Neural progenitor cell (in vitro differentiated cells): ENCODE results near the gene TOMM40L. TPM values are rescaled to one million over a fixed set of nuclear protein-coding genes. Genes with fewer than 3 reads are reported as not detected.

Source experiments
- DNase-seq: peaks from one replicate; pipeline ENCODE4 v3.0.0-alpha.2; 2016; ENCODE audit warnings: low spot score
- H2AFZ ChIP-seq: fragments of 200-600 bp; sonication (generic); replicated peaks from 2 replicates; pipeline ENCODE4 v1.6.1; 2016; ENCODE audit warnings: antibody characterized with exemption
- H3F3A ChIP-seq: fragments of 200-600 bp; sonication (generic); 2 replicates; pipeline ENCODE4 v1.6.1; 2016; ENCODE audit warnings: antibody characterized with exemption, low read depth
- H3K27ac ChIP-seq: fragments of 200-600 bp; sonication (generic); 2 replicates; pipeline ENCODE4 v1.5.1; 2016; ENCODE audit warnings: mild to moderate bottlenecking
- H3K27me3 ChIP-seq: fragments of 200-600 bp; sonication (generic); 2 replicates; pipeline ENCODE4 v1.6.1; 2016; ENCODE audit warnings: mild to moderate bottlenecking, moderate library complexity
- H3K36me3 ChIP-seq: fragments of 200-600 bp; sonication (generic); 2 replicates; pipeline ENCODE4 v1.5.1; 2016
- H3K4me1 ChIP-seq: fragments of 200-600 bp; sonication (generic); 2 replicates; pipeline ENCODE4 v1.6.1; 2016; ENCODE audit warnings: mixed run types
- H3K4me2 ChIP-seq: fragments of 200-600 bp; sonication (generic); 2 replicates; pipeline ENCODE4 v1.6.1; 2016
- H3K4me3 ChIP-seq: fragments of 200-600 bp; sonication (generic); 2 replicates; pipeline ENCODE4 v1.5.1; 2016
- H3K79me2 ChIP-seq: fragments of 200-600 bp; sonication (generic); 2 replicates; pipeline ENCODE4 v1.6.1; 2016; ENCODE audit warnings: low read depth
- H3K9ac ChIP-seq: fragments of 200-600 bp; sonication (generic); 2 replicates; pipeline ENCODE4 v1.6.1; 2016
- H3K9me3 ChIP-seq: fragments of 200-600 bp; sonication (generic); 2 replicates; pipeline ENCODE4 v1.5.1; 2016; ENCODE audit warnings: low read depth
- H4K20me1 ChIP-seq: fragments of 200-600 bp; sonication (generic); 2 replicates; pipeline ENCODE4 v1.6.1; 2016; ENCODE audit warnings: low read depth
- H3K27ac Mint-ChIP-seq: 3 replicates; pipeline ENCODE4 v1.8.0; 2021; ENCODE audit warnings: mixed read lengths
- H3K27me3 Mint-ChIP-seq: 2 replicates; pipeline ENCODE4 v1.8.0; 2022; ENCODE audit warnings: low read depth, mild to moderate bottlenecking, inconsistent platforms, moderate library complexity, mixed read lengths; ENCODE audit not compliant: insufficient read depth
- H3K36me3 Mint-ChIP-seq: 3 replicates; pipeline ENCODE4 v1.8.0; 2021; ENCODE audit warnings: mixed read lengths
- H3K4me1 Mint-ChIP-seq: 3 replicates; pipeline ENCODE4 v1.8.0; 2021; ENCODE audit warnings: mixed read lengths
- H3K4me3 Mint-ChIP-seq: 3 replicates; pipeline ENCODE4 v1.8.0; 2021; ENCODE audit warnings: mild to moderate bottlenecking, moderate library complexity, mixed read lengths
- H3K9me3 Mint-ChIP-seq: 3 replicates; pipeline ENCODE4 v1.8.0; 2020; ENCODE audit warnings: mixed read lengths
- CTCF ChIP-seq: fragments of 200-600 bp; sonication (generic); IDR thresholded peaks from 2 replicates; pipeline ENCODE4 v1.5.1; 2017; ENCODE audit warnings: antibody characterized with exemption, mild to moderate bottlenecking
- EZH2 ChIP-seq: fragments of 200-600 bp; sonication (generic); IDR thresholded peaks from 2 replicates; pipeline ENCODE4 v1.6.1; 2017; ENCODE audit warnings: antibody characterized with exemption, mild to moderate bottlenecking, moderate library complexity
- EZH2phosphoT487 ChIP-seq: fragments of 200-600 bp; sonication (generic); IDR thresholded peaks from 2 replicates; pipeline ENCODE4 v1.6.1; 2017; ENCODE audit warnings: antibody characterized with exemption
- total RNA-seq: library from RNA; depleted of rRNA; stranded (reverse); fragments of >200 nt; gene quantifications from 2 replicates; pipeline ENCODE4 v1.2.3, GENCODE V29; 2015; ENCODE audit warnings: low replicate concordance

TOMM40L gene
- total RNA-seq, 1 donor from 2014 or later: 7.2 TPM

DNA sequence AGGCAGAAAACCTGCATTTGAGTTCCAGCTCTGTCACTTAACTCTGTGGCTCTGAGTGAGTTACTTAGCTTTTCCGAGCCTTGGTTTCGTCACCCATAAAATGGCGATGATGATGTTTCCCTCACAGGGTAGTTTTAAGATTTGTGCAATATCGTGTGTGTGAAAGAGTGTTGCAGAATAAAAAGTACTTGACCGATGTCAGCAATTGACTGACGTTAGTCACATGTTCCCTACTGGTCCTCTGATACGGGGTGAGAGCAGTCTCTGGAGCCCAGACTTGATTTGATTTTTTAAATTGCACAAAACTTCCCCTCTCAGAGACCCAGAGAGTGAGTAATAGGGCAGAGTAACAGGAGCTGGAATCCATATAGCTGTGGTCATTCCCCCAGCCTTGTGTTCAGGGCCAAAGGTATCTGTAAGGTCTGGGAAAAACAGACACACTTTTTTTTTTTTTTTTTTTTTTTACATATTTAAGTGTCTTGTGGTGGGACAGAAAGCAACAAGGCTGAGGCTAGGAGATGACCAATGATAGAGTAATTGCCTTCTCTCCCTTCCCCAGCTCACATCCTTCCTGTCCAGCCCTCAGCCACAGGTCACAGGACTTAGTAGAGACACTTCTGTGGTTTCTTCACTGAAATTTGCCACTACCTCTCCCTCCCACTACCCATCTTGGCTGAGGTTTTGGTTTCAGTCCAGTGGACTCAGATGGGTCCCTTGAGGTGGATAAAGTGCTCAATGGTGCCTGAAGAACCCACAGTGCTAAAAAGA lies 8.7 kb upstream of the TOMM40L start:
- no peak overlapping the region for H3K9ac ChIP-seq
- H3K4me2 ChIP-seq: no peak overlapping the region
- no peak for DNase-seq
- no peak overlapping the region for H2AFZ ChIP-seq
- H3K4me3 ChIP-seq: no peak overlapping the region
- Mint-ChIP-seq H3K4me1 (peaks cover 13% of the 10 kb centered on the region), H3K9me3 (no peaks in the 10 kb centered on the region), H3K4me3 (no peak overlapping the region), H3K36me3 (peaks cover 19% of the 10 kb centered on the region), H3K27me3 (peaks cover 4% of the 10 kb centered on the region), H3K27ac (no peak overlapping the region)
- peaks cover 6% of the 10 kb centered on the region for H3K4me1 ChIP-seq
- no peaks in the 10 kb centered on the region for H4K20me1 ChIP-seq
- H3K27ac ChIP-seq: peak overlapping the region; percentile 39
- H3K36me3 ChIP-seq: no peaks in the 10 kb centered on the region
- H3F3A ChIP-seq: peaks cover 21% of the 10 kb centered on the region
- H3K9me3 ChIP-seq: no peaks in the 10 kb centered on the region
- no peak for TF ChIP-seq EZH2phosphoT487
- no peak for TF ChIP-seq CTCF
- TF ChIP-seq EZH2: no peak
- no peaks in the 10 kb centered on the region for H3K79me2 ChIP-seq
- no peaks in the 10 kb centered on the region for H3K27me3 ChIP-seq

DNA sequence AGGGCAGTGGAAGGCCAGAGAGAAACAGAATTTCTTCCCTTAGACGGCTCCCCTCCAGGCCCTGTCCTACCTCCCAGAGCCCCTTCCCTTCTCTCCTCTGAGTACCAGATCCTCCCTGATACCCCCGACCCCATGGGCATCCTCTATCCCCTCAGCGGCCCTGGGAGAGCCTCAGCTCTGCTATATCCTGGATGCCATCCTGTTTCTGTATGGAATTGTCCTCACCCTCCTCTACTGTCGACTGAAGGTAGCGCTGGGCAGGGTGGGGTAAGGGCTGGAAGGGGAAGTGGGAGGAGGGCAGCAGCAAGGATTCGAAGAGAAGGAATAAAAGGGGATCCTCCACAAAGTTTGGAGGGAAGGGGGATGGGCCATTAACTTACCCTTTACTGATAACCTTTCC lies 8.0 kb upstream of the TOMM40L start:
- Histone ChIP-seq H4K20me1 (no peaks in the 10 kb centered on the region), H3K4me1 (peaks cover 6% of the 10 kb centered on the region), H3K36me3 (no peaks in the 10 kb centered on the region), H3K27ac (no peak overlapping the region), H3K4me2 (no peak overlapping the region), H3K27me3 (no peaks in the 10 kb centered on the region), H3K79me2 (no peaks in the 10 kb centered on the region), H3K4me3 (no peak overlapping the region), H3K9ac (no peak overlapping the region), H3K9me3 (no peaks in the 10 kb centered on the region), H3F3A (peaks cover 21% of the 10 kb centered on the region), H2AFZ (no peak overlapping the region)
- TF ChIP-seq CTCF: no peak
- no peak for TF ChIP-seq EZH2
- TF ChIP-seq EZH2phosphoT487: no peak
- Mint-ChIP-seq H3K4me1 (peaks cover 13% of the 10 kb centered on the region), H3K36me3 (peaks cover 17% of the 10 kb centered on the region), H3K27me3 (peaks cover 4% of the 10 kb centered on the region), H3K4me3 (no peak overlapping the region), H3K9me3 (no peaks in the 10 kb centered on the region), H3K27ac (no peak overlapping the region)
- DNase-seq: no peak

DNA sequence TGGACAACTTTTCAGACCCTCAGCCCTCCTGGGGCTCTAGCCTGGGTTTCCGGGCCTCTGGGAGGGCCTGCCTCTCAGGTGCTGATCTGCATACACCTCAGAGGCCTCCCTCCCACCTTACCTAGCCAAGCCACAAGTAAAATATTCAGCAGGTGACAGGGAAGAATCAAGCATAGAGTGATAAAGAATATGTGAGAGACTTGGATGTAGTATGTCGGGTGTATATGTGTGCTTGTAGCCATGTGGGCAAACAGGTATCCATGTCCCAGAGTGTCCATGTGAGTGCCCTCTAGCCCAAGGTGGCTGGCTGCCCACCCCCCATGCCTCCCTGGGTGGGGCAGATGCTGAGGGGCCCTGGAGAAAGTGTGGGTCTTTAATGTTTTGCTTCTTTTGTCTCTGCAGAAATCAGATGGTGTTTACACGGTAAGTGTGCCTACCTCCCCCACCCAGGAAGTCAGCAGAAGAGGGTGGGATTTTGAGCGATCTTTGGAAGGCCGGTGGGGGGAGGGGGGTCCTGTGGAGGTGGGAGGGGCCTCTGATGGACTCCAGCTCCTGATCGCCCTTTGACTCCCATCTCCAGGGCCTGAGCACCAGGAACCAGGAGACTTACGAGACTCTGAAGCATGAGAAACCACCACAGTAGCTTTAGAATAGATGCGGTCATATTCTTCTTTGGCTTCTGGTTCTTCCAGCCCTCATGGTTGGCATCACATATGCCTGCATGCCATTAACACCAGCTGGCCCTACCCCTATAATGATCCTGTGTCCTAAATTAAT lies 7.4 kb upstream of the TOMM40L start:
- no peak for TF ChIP-seq EZH2
- TF ChIP-seq CTCF: no peak
- no peak for TF ChIP-seq EZH2phosphoT487
- H3K27me3 Mint-ChIP-seq: peaks cover 4% of the 10 kb centered on the region
- Histone ChIP-seq H3K27me3 (no peaks in the 10 kb centered on the region), H4K20me1 (no peaks in the 10 kb centered on the region), H3K79me2 (no peaks in the 10 kb centered on the region), H2AFZ (no peak overlapping the region), H3F3A (peaks cover 18% of the 10 kb centered on the region), H3K4me3 (no peak overlapping the region), H3K4me2 (no peak overlapping the region), H3K4me1 (peaks cover 6% of the 10 kb centered on the region), H3K9ac (no peak overlapping the region), H3K36me3 (no peaks in the 10 kb centered on the region), H3K9me3 (no peaks in the 10 kb centered on the region), H3K27ac (no peak overlapping the region)
- peak overlapping the region; percentile 23 for H3K4me3 Mint-ChIP-seq
- H3K36me3 Mint-ChIP-seq: peaks cover 13% of the 10 kb centered on the region
- H3K9me3 Mint-ChIP-seq: no peaks in the 10 kb centered on the region
- H3K4me1 Mint-ChIP-seq: peaks cover 13% of the 10 kb centered on the region
- DNase-seq: no peak
- H3K27ac Mint-ChIP-seq: no peak overlapping the region
